SW 1271 (cell line): ENCODE data around the gene GALR3.

ENCODE experiments used
- DNase-seq, 2 experiments: peaks; one replicate each; lab custom pipeline; 2025; lab: John Stamatoyannopoulos, UW

GALR3 gene

GRCh38 chr22:37865510-37865909, 42.3 kb downstream of the GALR3 start:
- DNase-seq: no peak

- no peak for DNase-seq
Measured at GRCh38 chr22:37870273-37870672, 47.1 kb downstream of the GALR3 start.
